ENCODE results near the gene DICER1. TPM values are rescaled to one million over a fixed set of nuclear protein-coding genes. Genes with fewer than 3 reads are reported as not detected.

The DICER1 gene
- total and polyA plus RNA-seq, 9 of the 15 experiments (the other 6 are each of a cell fraction or from before 2014, with no cell fraction given), result 2.5 to 23.2 (median 12.4) TPM

- Histone ChIP-seq H2AFZ (ENCODE audit: low read depth, low read length) (no peak overlapping the region), H3K9ac (ENCODE audit: insufficient read depth in 1 of 2, low read depth in 2 of 2, low read length in 2 of 2) (no peak overlapping the region), H3K4me1 (replicated peaks in 1 of 2; ENCODE audit: control insufficient read depth in 2 of 2, insufficient read depth in 2 of 2, low read length in 2 of 2) (no peaks in the 10 kb centered on the region), H3K4me2 (ENCODE audit: insufficient read depth, low read length) (no peak overlapping the region), H4K20me1 (replicated peaks; ENCODE audit: control insufficient read depth, insufficient read depth, low read length) (no peaks in the 10 kb centered on the region), H3K9me1 (ENCODE audit: control insufficient read depth, insufficient read depth, low read length) (no peaks in the 10 kb centered on the region), H3K9me3 (replicated peaks; ENCODE audit: control insufficient read depth, insufficient read depth, low read depth, low read length) (no peaks in the 10 kb centered on the region), H3K27ac (ENCODE audit: extremely low read depth, low read depth, low read length) (no peak overlapping the region), H3K4me3 (no peak overlapping the region), H3K79me2 (ENCODE audit: control insufficient read depth, insufficient read depth, low read length) (no peaks in the 10 kb centered on the region), H3K36me3 (ENCODE audit: control insufficient read depth, insufficient read depth, low read length) (no peaks in the 10 kb centered on the region), H3K27me3 (ENCODE audit: control insufficient read depth in 2 of 2, insufficient read depth in 2 of 2, low read length in 2 of 2) (peaks cover 0 to 11% of the 10 kb centered on the region in 2 experiments; a peak in 2 of 5 replicates)
- ChIA-PET POLR2A (no interaction called here), CTCF (ENCODE audit: low intra/inter-chr PET ratio) (no interaction called here)
- 1% methylated on average over 8 of the region's 8 CpGs for WGBS (ENCODE audit: insufficient coverage, low coverage, missing lambda C conversion rate)
- BruUV-seq (replicated peaks), result no TSS peak
- DNase-seq (ENCODE audit: extremely low read depth in 1 of 4, low spot score in 3 of 4), result no peak
- TF ChIP-seq SMARCA4 (IDR thresholded peaks at IDR 0.05) (no peak), ZFP36 (IDR thresholded peaks at IDR 0.05; ENCODE audit: low read depth, low read length, partially characterized antibody) (peak; percentile 17)
- no peak for FAIRE-seq
- in situ Hi-C loops (cut with MboI) (no loop called here), intact Hi-C loops (cut with micrococcal nuclease) (loop anchor here (10.0 kb wide), 1 partner anchor 105 kb away; no protein-coding TSS in a partner anchor)
- no peak for ATAC-seq
These were observed 42.1 kb upstream of the DICER1 start for GRCh38 chr14:95199298-95199983.

DNA sequence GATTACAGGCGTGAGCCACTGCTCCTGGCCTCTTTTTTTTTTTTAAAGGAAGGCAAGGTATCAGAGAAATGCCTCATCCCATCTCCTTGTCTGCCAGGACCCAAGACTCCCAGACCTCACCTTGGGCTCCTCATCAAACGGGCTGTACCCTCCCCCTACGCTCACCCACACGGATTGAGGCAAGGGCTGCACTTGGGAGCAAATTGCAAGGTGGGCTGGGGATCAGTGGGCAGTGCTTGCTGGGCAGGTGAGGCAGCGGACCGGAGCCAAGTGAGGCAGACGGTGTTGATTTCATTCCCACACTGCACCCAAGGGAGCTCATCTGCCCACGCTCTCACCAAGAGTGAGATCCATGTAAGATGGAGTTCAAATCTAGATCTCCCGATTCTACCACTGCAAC lies 41.0 kb upstream of the DICER1 start:
- CTCF ChIA-PET (ENCODE audit: low intra/inter-chr PET ratio), result no interaction called here

More for the DNA sequence above, 41.0 kb upstream of the DICER1 start:
- no peak for FAIRE-seq
- TF ChIP-seq, protein P1, sequence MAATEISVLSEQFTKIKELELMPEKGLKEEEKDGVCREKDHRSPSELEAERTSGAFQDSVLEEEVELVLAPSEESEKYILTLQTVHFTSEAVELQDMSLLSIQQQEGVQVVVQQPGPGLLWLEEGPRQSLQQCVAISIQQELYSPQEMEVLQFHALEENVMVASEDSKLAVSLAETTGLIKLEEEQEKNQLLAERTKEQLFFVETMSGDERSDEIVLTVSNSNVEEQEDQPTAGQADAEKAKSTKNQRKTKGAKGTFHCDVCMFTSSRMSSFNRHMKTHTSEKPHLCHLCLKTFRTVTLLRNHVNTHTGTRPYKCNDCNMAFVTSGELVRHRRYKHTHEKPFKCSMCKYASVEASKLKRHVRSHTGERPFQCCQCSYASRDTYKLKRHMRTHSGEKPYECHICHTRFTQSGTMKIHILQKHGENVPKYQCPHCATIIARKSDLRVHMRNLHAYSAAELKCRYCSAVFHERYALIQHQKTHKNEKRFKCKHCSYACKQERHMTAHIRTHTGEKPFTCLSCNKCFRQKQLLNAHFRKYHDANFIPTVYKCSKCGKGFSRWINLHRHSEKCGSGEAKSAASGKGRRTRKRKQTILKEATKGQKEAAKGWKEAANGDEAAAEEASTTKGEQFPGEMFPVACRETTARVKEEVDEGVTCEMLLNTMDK (IDR thresholded peaks at IDR 0.05; ENCODE audit: borderline replicate concordance, insufficient read depth, low read depth, low read length, poor library complexity, severe bottlenecking), result no peak
- TF ChIP-seq ZSCAN29 (IDR thresholded peaks at IDR 0.05), result no peak
- TF ChIP-seq POLR2B (IDR thresholded peaks at IDR 0.05; ENCODE audit: low read depth, partially characterized antibody), result no peak
- Histone ChIP-seq H3K27me3 (ENCODE audit: control insufficient read depth in 2 of 2, insufficient read depth in 2 of 2, low read length in 2 of 2) (peaks cover 3 to 7% of the 10 kb centered on the region in 2 experiments; a peak in 3 of 5 replicates), H3K4me3 (no peak overlapping the region), H2AFZ (ENCODE audit: low read depth, low read length) (no peak overlapping the region), H3K27ac (ENCODE audit: extremely low read depth, low read depth, low read length) (no peak overlapping the region), H3K36me3 (ENCODE audit: control insufficient read depth, insufficient read depth, low read length) (no peaks in the 10 kb centered on the region), H3K9ac (ENCODE audit: insufficient read depth in 1 of 2, low read depth in 2 of 2, low read length in 2 of 2) (no peak overlapping the region), H3K4me2 (ENCODE audit: insufficient read depth, low read length) (no peak overlapping the region), H3K9me3 (replicated peaks; ENCODE audit: control insufficient read depth, insufficient read depth, low read depth, low read length) (no peaks in the 10 kb centered on the region), H3K79me2 (ENCODE audit: control insufficient read depth, insufficient read depth, low read length) (no peaks in the 10 kb centered on the region), H4K20me1 (replicated peaks; ENCODE audit: control insufficient read depth, insufficient read depth, low read length) (no peaks in the 10 kb centered on the region), H3K9me1 (ENCODE audit: control insufficient read depth, insufficient read depth, low read length) (no peaks in the 10 kb centered on the region), H3K4me1 (replicated peaks in 1 of 2; ENCODE audit: control insufficient read depth in 2 of 2, insufficient read depth in 2 of 2, low read length in 2 of 2) (no peaks in the 10 kb centered on the region)
- POLR2A ChIA-PET, result no interaction called here
- in situ Hi-C loops (cut with MboI), result no loop called here
- ATAC-seq, result no peak
- BruUV-seq (replicated peaks), result no TSS peak
- intact Hi-C loops (cut with micrococcal nuclease), result loop anchor here (10.0 kb wide), 1 partner anchor 104 kb away; no protein-coding TSS in a partner anchor
- DNase-seq (ENCODE audit: extremely low read depth in 1 of 4, low spot score in 3 of 4), result no peak
- WGBS (ENCODE audit: insufficient coverage, low coverage, missing lambda C conversion rate), result 0% methylated on average over 7 of the region's 9 CpGs

All from K562 (cell line).